ENCODE measurements around the gene FGFR4. TPM values are rescaled to one million over a fixed set of nuclear protein-coding genes. Genes with fewer than 3 reads are reported as not detected.

FGFR4 gene
- total RNA-seq, 1 donor from 2014 or later, result 50.0 TPM

- no peak for DNase-seq (ENCODE audit: low read depth)
- no peak for TF ChIP-seq CTCF (conservative IDR thresholded peaks at IDR 0.05; ENCODE audit: low read depth, low read length)
- H3K4me3 ChIP-seq (ENCODE audit: low read depth, low read length), result no peak overlapping the region
Observed at GRCh38 chr5:177089825-177090641, 3.3 kb downstream of the FGFR4 start.

DNA sequence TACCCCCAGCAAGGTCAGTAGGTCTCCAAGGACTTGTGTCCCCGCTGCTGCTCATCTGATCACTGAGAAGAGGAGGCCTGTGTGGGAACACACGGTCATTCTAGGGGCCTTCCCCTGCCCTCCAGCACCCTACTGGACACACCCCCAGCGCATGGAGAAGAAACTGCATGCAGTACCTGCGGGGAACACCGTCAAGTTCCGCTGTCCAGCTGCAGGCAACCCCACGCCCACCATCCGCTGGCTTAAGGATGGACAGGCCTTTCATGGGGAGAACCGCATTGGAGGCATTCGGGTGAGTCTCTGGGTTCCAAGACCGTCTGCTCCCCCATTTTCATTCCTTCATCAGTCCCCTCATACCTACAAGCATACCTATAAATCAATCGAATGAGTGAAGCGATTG, 4.1 kb downstream of the FGFR4 start:
- H3K4me3 ChIP-seq (ENCODE audit: low read depth, low read length), result no peak overlapping the region

GRCh38 chr5:177091232-177091631, 4.5 kb downstream of the FGFR4 start:
- no peak for DNase-seq (ENCODE audit: low read depth)
- no peak overlapping the region for H3K4me3 ChIP-seq (ENCODE audit: low read depth, low read length)
- no peak for TF ChIP-seq CTCF (conservative IDR thresholded peaks at IDR 0.05; ENCODE audit: low read depth, low read length)

More for the DNA sequence above, 4.1 kb downstream of the FGFR4 start:
- no peak for DNase-seq (ENCODE audit: low read depth)
- no peak for TF ChIP-seq CTCF (conservative IDR thresholded peaks at IDR 0.05; ENCODE audit: low read depth, low read length)

DNA sequence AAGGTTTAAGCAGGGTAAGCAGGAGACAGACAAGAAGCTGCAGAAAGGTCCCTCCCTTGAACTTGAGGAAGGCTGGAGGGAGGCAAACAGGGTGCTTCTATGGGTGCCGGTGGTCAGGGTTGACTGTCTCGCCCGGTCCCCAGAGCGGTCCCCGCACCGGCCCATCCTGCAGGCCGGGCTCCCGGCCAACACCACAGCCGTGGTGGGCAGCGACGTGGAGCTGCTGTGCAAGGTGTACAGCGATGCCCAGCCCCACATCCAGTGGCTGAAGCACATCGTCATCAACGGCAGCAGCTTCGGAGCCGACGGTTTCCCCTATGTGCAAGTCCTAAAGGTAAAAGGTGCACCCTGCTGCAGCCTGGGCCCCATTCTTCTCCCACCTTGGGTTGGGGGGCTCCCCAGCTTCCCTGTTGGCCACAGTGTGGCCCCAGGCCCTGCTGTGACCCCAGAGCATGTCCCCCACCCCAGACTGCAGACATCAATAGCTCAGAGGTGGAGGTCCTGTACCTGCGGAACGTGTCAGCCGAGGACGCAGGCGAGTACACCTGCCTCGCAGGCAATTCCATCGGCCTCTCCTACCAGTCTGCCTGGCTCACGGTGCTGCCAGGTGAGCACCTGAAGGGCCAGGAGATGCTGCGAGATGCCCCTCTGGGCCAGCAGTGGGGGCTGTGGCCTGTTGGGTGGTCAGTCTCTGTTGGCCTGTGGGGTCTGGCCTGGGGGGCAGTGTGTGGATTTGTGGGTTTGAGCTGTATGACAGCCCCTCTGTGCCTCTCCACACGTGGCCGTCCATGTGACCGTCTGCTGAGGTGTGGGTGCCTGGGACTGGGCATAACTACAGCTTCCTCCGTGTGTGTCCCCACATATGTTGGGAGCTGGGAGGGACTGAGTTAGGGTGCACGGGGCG, 5.7 kb downstream of the FGFR4 start:
- TF ChIP-seq CTCF (conservative IDR thresholded peaks at IDR 0.05; ENCODE audit: low read depth, low read length), result no peak
- no peak for DNase-seq (ENCODE audit: low read depth)

GRCh38 chr5:177093082-177093712, 6.5 kb downstream of the FGFR4 start:
- TF ChIP-seq CTCF (conservative IDR thresholded peaks at IDR 0.05; ENCODE audit: low read depth, low read length), result no peak
- no peak for DNase-seq (ENCODE audit: low read depth)
- H3K4me3 ChIP-seq (ENCODE audit: low read depth, low read length), result no peak overlapping the region

More for the DNA sequence above, 5.7 kb downstream of the FGFR4 start:
- no peak overlapping the region for H3K4me3 ChIP-seq (ENCODE audit: low read depth, low read length)

DNA sequence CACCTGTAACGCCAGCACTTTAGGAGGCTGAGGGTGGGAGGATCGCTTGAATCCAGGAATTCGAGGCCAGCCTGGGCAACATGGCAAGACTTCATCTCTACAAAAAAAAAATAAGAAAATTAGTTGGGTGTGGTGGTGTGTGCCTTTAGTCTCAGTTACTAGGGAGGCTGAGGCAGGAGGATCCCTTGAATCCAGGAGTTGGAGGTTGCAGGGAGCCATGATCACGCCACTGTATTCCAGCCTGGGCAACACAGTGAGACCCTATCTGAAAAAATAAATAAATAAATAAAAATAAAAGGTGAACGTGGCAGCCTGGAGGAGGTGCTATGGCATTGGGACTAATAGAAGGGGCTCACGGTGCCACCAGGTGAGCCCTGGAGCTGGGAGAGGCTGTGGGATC, 7.1 kb downstream of the FGFR4 start:
- no peak for DNase-seq (ENCODE audit: low read depth)
- H3K4me3 ChIP-seq (ENCODE audit: low read depth, low read length), result no peak overlapping the region
- TF ChIP-seq CTCF (conservative IDR thresholded peaks at IDR 0.05; ENCODE audit: low read depth, low read length), result no peak

All from epithelial cell of proximal tubule (primary cell).